Activated T-cell treated with anti-CD3 and anti-CD28 coated beads for 4 hours (primary cell): ENCODE data around the gene DHFR.

ENCODE experiments used
- DNase-seq: peaks from one replicate; pipeline ENCODE4 v3.0.0-alpha.2; 2020

The DHFR gene

DNA sequence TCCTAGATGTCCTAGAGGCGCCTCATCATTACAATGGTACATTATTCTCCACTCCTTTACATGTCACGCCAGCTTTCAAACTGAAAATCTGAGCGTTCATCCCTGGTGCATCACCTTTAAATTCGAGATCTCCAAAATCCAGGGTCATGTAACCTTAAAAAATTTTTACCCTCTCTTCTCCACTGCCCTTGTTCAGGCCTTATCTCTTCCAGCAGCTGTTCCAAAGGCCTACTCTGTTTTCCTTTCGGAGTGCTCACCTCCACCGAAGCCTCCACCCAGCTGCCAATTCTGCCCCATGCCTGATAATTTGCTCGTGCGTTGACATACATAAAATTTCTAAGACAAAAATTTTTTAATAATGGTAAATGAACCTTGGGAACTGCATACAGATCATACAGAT is 1.3 kb downstream of the DHFR start:
- DNase-seq = no peak

DNA sequence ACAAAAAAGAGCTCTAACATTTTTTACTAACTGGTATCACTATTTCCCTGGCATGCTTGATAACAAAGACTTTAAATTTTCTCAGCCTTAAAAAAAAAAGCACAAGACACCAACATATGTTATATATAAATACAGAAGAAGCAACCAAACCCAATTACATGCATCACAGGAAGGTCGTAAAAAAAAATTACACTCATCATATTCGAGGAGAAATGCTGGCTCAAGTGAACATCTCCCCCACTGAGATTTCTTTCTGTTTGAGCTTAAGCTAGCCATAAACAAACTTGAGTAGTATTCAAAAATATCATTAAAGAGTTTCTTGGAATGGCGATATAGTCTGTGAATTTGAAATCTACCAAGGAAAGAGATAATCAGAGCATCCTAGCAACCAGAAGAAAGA is 7.9 kb downstream of the DHFR start:
- no peak for DNase-seq

DNA sequence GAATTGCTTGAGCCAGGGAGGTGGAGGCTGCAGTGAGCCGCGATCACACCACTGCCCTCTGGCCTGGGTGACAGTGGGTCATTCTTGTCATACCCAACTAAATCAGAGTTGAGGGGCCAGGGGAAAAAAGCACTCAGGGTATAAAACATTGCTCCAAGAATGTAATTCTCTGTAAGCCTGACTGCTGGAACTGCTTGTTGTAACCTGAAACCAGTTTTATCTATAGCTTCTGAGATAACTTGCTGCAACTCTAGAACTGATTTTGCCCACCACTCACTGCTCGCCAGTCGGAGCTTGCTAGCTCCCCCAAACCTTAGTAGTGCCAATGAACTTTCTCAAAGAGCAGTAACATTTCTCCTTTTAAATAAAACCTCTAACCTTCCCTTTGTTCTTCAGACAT is 9.9 kb downstream of the DHFR start:
- DNase-seq = no peak

DNA sequence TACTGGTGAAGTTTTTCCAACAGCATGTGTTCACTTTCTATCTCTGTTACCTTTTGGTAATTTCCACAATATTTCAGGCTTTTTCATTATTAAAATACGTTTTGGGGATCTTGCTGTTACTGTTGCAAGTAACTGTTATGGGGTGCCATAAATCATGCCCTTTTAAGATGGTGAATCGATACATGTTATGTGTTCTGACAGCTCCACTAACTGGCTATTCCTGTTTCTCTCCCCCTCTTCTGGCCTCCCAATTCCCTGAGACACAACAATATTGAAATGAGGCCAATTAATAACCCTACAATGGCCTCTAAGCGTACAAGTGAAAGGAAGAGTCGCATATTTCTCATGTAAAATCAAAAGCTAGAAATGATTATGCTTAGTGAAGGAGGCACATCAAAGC is 13.4 kb downstream of the DHFR start:
- no peak for DNase-seq

DNA sequence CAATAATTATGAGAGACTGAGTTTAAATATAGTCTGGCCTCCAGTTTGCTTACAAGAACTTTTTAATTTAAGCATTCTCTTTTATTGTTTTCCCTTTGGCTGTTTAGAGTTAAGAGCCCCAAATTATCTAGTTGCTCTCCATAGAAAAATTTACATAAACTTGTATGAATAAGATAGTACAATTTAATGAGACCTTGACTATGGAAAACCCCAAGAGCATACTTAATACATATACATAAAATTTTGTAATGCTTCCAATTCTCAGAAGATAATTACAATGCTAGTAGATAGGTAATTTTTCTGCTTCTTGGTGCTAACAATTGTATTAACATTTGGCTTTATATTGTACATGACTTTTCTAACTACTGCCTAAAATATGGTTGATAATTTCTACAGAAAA is 20.6 kb downstream of the DHFR start:
- no peak for DNase-seq

DNA sequence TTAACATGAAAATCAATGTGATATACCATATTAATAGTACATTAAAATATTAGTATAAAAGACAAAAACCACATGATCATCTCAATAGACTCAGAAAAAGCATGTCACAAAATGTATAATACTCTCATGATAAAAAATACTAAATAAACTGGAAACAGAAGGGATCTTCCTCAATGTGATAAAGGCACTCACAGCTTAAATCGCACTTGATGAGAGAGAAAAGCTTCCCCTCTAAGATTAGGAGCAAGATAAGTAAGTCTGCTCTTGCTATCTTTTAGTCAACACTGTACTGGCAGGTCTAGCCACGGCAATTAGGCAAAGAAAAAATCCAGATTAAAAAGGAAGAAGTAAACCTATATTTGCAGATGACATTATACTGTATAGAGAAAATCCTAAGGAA is 22.1 kb downstream of the DHFR start:
- DNase-seq = no peak

DNA sequence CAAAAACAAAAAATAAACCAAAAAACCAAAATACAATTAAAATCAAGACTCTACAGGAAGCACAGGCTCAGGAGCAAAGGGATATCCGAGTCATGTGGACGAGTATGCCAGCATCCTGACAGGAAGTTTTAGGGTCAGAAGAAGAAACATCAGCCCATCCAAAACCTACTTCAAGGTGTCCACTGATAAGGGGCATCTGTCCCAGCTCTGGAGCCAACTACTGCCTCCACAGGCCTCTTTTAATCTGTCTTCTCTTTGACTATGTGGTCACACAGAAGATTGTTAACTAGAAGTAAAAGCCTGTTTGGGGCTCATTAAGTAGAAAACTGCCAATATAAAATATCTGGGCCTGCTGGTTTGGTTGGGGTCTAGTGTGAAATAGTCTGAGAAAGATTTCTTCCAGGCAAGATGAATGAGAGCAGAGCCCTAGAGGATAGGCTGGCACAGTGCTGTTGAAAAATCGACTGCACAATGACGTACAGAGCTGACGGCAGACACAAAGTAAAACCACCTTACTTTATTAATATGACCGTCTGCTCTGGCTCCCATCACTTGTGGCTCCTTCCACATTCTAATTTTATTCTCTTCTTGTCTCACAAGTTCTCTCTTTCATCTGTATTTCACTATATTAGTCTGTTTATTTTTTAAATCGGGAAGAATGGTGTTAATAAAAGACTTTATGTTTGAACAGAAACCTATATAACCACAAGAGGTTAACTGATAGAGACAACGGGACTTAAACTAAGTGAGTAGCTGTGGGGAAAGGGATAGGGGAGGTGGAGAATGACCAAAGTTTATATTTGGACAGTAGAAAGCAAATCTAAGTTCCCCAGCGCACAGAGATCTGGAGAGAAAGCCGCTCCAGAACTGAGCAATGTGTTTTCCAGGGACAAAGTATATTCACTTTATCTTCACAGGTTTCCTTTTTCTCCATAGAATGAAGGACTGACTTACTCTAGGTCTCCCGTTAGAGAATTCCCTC is 23.2 kb downstream of the DHFR start:
- DNase-seq = no peak

DNA sequence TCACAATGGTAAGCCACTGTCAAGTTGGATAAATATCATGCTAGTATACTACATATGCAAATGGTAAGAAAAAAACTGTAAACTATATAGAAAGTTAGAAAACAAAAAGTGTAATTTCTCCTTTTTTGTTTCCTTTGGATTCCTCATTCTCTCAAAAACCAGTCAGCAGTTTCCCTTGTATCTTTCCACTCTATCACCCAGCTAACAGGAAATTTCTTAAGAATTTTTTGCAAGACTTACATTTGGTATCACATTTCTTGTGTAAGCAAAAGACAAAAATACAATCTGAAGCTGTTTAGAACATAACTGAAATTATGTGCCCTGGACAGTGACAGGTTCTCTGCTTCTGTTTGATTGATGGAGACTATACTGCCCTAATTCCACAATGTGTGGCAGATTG is 25.5 kb downstream of the DHFR start:
- DNase-seq = no peak

DNA sequence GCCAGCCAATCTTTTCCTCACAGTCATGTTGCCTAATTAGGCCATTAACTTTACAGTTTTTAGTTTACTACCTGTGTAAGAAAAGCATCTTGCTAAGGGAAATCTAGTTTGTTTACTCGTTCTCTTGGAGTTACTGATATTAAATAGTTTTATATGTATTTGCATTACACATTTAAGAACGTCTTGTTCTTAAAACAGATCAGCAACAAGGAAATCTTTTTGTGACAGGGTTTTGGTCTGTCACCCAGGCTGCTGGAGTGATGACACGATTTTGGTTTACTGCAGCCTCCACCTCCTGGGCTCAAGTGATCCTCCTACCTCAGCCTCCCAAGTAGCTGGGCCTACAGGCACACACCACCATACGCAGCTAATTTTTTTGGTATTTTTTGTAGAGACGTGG is 29.6 kb downstream of the DHFR start:
- no peak for DNase-seq

DNA sequence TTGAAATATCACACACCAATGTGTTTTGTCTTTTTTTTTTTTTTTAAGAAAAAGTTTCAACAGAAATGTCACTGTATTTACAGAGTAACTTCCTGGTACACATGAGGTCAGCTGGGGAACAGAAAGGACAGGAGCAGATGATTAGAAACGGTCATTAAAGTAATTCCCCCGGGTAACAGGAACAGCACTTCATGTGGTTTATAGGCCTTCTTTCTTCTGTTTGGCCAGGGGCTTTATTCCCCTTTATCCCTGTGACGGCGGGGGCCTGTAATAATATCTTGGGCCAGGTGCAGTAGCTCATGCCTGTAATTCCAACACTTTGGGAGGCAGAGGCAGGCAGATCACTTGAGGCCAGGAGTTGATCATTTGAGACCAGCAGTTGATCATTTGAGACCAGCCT is 30.8 kb downstream of the DHFR start:
- no peak for DNase-seq

DNA sequence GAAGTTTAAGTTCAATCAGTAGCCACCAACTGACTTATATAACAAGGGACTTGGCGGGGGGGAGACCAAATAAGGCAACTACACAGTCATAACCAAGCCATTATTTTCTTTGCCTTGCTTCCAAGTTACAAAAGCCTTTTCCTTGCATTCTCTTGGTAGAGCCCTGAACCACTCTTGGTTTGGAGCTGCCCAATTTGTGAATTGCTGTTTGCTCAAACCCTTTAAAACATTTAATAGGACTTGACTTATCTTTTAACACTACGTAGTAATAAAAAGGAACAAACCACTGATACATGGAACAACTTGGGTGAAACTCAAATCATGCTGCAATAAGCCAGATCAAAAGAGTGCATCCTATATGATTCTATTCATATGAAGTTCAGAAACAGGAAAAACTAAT is 32.0 kb downstream of the DHFR start:
- DNase-seq = no peak

DNA sequence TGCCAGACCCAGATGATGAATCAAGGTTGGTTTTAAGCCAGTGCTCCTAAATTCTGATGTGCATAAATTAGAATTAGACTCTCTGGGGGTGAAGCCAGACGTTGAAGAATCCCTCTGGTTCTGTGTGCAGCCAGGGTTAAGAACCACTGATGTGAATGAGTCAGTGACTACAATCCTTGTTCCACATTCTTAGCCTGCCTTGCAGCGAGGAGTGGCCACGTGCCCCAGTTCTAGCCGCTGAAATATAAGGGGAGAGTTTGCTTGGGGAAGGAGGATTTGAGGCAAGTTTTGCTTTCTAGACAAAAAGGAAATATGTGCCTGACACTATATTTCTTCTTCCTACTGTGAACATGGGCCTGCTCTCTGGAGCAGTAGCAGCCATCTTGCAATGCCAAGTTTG is 34.6 kb downstream of the DHFR start:
- no peak for DNase-seq

DNA sequence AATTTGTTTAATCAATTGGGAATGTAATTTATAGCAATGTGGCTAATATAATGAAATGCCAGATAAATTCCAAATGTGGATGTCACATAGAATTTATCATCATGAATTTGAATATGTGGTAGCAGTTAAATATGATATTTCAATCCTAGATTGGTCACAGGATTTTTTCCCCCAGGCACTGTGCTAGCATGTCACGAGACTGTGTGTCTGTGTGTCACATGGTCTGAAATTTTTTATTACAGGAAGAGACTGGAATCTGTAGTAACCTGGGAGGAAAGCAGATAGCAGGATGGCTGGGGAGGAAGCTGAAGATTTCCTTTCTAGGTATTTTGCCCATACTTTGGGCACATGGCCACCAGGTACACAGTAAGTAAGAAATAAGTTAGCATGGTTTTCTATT is 35.7 kb downstream of the DHFR start:
- no peak for DNase-seq

DNA sequence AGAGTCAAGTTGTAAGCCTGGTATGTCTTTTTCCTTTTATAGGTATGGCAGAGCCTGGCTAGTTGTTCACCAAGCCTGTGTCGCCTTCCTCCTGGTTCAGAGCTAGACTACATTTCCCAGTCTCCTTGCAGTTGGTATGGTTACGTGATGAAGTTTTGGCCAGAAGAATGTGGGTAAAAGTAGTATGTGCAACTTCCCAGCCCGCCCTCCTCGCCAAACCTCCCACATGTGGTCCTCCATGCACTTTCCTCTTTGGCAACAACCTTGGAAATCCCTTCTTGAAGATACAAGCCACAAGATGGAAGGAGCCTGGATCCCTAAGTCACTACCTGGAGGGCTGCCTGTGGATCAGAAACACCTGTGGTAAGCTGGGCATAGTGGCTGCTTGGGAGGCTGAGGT is 36.3 kb downstream of the DHFR start:
- DNase-seq = no peak

DNA sequence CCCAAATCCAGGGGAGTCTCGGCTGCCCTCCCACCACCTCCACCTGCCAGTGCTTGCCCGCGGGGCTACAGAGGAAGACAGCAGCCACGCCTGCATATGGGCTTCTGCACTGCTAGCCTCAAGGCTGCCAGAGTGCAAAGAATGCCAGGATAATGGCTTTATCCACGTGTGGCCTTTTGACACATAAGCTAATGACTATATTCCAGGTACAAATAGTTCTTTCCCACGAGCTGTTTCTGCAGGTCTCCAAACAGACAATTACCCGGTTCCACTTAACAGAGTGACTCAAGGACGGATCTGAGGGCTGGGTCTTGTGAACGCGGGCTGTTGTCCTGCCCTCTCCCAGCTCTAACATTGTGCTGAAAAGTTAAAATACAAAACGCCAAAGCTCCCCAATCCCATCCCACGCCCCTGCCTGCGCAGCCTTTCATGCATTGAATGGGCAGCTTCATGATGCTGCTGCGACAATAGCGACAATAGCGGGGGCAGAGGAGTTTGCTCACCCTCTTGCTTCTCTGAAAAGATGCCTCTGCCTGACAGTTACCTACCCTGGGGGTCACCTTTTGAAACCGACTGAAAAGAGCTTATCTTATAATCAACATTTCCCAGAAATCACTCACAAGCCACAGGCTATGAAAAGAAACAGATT is 39.4 kb downstream of the DHFR start:
- no peak for DNase-seq

DNA sequence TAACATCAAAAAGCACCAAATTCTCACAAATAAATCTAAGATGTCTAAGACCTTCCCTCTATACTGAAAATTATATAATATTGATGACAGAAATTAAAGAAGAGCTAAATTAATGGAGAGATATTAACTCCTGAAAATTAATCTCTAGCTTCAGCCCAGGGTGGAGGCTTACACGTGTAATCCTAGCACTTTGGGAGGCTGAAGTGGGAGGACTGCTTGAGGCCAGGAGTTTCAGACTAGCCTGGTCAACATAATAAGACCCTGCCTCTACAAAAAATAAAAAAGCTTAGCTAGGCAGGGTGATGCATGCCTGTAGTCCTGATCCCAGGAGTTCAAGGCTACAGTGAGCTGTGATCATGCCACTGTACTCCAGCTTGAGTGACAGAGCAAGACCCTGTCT is 45.1 kb downstream of the DHFR start:
- no peak for DNase-seq

DNA sequence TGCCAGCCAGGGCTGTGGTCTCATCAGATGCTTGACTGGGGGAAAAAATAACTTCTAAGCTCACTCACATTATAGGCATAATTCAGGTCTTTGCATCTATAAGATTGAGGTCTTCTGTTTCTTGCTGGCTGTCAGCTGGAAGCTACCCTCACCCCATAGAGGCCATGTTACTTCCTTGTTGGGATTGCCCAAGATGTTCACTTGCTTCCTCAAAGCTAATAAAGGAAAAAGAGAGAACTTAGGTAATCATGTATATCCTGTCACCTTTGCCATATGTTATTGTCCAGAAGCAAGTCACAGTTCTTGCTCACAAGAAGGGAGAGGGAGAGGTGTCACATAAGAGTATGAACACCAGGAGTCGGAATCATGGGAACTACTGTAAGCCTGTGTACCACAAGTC is 46.1 kb downstream of the DHFR start:
- no peak for DNase-seq

DNA sequence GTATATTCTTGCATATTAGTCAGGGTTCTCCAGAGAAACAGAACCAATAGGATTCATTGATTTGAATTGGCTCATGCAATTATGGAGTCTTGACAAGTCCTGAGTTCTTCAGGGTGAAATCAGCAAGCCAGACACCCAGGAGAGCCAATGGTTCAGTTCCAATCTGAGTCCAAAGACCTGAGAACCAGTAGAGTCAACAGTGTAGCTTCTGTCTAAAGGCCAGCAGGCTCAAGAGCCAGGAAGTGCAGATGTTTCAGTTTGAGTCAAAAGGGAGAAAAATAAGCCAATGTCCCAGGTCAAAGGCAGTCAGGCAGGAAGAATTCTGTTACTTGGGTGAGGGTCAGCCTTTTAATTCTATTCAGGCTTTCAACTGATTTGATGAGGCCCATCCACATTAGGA is 47.0 kb downstream of the DHFR start:
- no peak for DNase-seq

DNA sequence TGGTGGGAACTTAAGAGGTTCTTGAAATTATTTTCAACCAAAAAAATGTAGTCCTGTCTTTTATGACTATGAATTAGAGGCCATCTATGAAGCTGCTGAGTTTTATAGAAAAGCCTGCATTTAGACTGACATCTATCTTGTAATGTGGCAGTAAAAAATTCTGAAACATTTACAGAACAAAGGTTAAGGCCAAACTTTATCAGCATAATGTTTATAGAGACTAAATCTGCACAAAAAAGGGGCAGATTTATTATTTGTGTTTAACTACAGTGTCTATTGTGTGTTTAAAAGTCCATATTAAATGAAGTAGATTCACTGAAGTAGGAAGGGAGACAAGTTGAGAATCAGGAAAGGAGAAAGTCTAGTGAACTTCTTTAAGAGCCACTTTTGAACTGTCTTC is 47.4 kb downstream of the DHFR start:
- DNase-seq = no peak

DNA sequence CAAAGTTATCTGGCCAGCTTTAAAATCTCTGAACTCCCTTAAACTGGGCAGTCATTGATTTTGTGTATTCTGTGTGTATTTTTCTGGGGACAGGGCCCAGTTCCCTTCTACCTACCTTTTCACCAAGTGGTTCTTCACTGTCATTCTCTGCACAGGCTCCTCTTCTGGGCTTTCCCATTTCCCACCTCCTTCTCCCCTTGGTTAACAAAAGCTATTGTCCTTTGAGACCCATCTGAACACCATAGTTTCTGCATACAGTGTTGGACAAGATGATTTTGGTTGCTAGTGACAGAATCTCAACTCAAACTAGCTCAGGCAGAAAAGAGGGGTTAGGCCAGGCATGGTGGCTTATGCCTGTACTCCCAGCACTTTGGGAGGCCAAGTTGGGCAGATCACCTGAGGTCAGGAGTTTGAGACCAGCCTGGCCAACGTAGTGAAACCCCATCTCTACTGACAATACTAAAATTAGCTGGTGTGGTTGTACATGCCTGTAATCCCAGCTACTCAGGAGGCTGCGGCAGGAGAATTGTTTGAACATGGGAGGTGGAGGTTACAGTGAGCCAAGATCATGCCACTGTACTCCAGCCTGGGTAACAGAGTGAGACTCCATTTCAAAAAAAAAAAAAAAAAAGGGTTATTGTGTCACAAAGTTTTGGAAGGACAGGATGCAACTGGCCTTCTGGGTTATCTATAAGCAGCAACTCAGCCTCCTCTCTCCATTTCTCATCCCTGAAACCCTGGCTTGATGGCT is 53.7 kb downstream of the DHFR start:
- no peak for DNase-seq

DNA sequence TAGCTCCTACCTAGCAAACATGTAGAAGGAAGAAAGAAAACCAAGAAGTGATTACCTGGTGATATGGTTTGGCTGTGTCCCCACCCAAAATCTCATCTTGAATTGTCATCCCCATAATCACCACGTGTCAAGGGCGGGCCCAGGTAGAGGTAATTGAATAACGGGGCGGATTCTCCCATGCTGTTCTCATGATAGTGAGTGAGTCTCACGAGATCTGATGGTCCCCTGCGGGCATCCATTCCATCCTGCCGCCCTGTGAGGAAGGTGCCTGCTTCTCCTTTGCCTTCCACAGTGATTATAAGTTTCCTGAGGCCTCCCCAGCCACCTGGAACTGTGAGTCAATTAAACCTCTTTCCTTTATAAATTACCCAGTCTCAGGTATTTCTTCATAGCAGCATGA is 57.3 kb downstream of the DHFR start:
- no peak for DNase-seq

DNA sequence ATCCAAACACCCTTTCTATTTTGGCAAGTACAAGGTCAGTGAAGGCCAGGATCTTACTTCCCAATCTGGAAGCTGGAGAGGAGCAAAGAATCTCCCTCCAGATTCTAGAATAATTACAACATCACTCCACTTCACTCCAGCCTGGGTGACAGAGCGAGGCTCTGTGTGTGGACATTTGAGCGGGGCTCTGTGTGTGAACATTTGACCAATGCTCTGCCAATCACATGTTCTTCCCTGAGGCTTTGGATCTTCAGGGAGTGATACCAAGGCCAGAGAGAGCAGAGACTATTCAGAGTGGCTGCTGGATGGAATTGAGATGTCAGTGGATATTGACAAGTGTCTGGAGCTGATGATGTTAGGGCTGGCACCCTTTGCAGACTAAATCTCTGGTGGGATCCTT is 60.0 kb downstream of the DHFR start:
- DNase-seq = no peak

DNA sequence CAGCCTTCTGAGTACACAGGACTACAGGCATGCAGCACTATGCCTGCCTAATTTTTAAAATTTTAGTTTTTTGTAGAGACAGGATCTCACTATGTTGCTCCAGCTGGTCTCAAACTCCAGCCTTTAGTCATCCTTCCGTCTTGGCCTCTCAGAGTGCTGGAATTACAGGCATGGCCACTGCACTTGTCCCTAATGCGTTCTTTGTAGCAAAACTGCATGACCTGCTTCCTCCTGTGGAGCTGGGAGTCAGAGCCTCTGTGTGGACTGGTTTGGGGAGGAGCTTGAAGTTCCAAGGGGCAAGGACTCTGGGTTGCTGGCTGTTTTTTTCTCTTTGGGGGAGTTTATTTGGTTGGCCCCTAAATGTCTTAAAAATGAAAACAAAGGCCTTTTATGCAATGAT is 62.0 kb downstream of the DHFR start:
- no peak for DNase-seq

DNA sequence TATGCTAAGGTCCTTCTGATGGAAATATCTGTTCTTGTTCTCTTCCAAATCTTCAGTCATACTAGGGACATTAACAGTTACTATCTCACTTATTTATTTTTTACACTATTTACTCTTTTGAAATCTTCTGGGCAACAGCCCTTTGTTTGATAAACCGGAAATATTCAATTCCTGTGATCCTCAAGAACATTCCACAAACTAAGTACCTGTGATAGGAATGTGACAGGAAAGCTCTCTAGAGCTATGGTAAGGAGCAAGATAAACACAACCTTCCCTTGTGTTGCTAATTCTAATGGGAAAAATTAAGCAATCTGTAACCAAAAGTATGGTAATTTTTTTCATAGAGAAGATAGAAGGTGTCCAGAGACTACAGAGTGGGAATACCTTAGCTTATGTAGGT is 62.7 kb downstream of the DHFR start:
- DNase-seq = no peak
